Gastroesophageal sphincter (tissue), 4 donors: ENCODE results near the gene MORF4L2. TPM values are rescaled to one million over a fixed set of nuclear protein-coding genes. Genes with fewer than 3 reads are reported as not detected.

Source experiments
- ATAC-seq: fragments of 150-250 bp; one replicate; pipeline ENCODE4 v1.9.1; 2016; ENCODE audit warnings: mild to moderate bottlenecking, moderate library complexity
- H3K27ac ChIP-seq, 4 donors: fragments of 200-600 bp; sonication (generic) in 3 of 4; 1 replicate in 3 of 4; 2 replicates in 1 of 4; pipeline ENCODE4 v1.5.1; 2016 to 2019
- H3K27me3 ChIP-seq: fragments of 200-600 bp; sonication (generic); one replicate; pipeline ENCODE4 v1.5.1; 2019
- H3K36me3 ChIP-seq, 2 donors: fragments of 200-600 bp; sonication (generic); one replicate each; pipeline ENCODE4 v1.5.1; 2019; ENCODE audit warnings: control low read depth in 1 of 2
- H3K4me1 ChIP-seq, 3 donors: fragments of 200-600 bp; sonication (generic); 1 replicate in 2 of 3; 2 replicates in 1 of 3; pipeline ENCODE4 v1.5.1; 2016 to 2019; ENCODE audit warnings: control low read depth in 2 of 3
- H3K4me3 ChIP-seq, 2 donors: fragments of 200-600 bp; sonication (generic); one replicate each; pipeline ENCODE4 v1.5.1; 2019; ENCODE audit warnings: mild to moderate bottlenecking in 1 of 2, moderate library complexity in 1 of 2
- H3K9me3 ChIP-seq, 3 donors: fragments of 200-600 bp; sonication (generic); one replicate each; pipeline ENCODE4 v1.5.1; 2017 to 2019; ENCODE audit warnings: control low read depth in 2 of 3
- CTCF ChIP-seq, 4 experiments: fragments of 200-600 bp in 2 of 4; fragments of 450-650 bp in 2 of 4; sonication (generic) in 1 of 4; IDR thresholded peaks; one replicate each; pipeline ENCODE4 v1.5.1; 2017 to 2019; ENCODE audit warnings: antibody characterized with exemption in 4 of 4, mild to moderate bottlenecking in 2 of 4, moderate library complexity in 2 of 4
- EP300 ChIP-seq: sonication (generic); formaldehyde crosslinking; IDR thresholded peaks from one replicate; pipeline ENCODE4 v1.6.1; 2017; ENCODE audit warnings: antibody characterized with exemption, mild to moderate bottlenecking
- POLR2A ChIP-seq, 2 donors: fragments of 450-650 bp; IDR thresholded peaks; one replicate each; pipeline ENCODE4 v1.6.1; 2017; ENCODE audit warnings: antibody characterized with exemption in 2 of 2, mild to moderate bottlenecking in 2 of 2, moderate library complexity in 1 of 2
- POLR2AphosphoS5 ChIP-seq: sonication (generic); formaldehyde crosslinking; IDR thresholded peaks from one replicate; pipeline ENCODE4 v1.6.1; 2017; ENCODE audit warnings: antibody characterized with exemption
- whole genome bisulfite sequencing, 2 donors: methylation state at CpG; one replicate each; pipeline ENCODE4 v1.1.5; 2018; ENCODE audit warnings: low coverage in 1 of 2; 5-methylcytosine and 5-hydroxymethylcytosine counted together
- total RNA-seq, 4 donors: library from RNA; depleted of rRNA; stranded (reverse); fragments of >200 nt; gene quantifications; one replicate each; pipeline ENCODE4 v1.1.0, GENCODE V29; 2016

The MORF4L2 gene
- 100 to 1,000 TPM; 338 to 631 (median 467) TPM for total RNA-seq

GRCh38 chrX:103686199-103687072 lies at the start of gene MORF4L2:
MORF4L2 (minus strand) TSS chrX:103686699; CDS start chrX:103677027, 9,672 bp downstream.
- 3 to 22% methylated on average over 5 to 30 of the region's 37 CpGs for WGBS, 2 donors
- Histone ChIP-seq H3K36me3 (peaks cover 0 to 27% of the 10 kb centered on the region in 2 donors), H3K27me3 (no peaks in the 10 kb centered on the region), H3K4me1 (peaks cover 0 to 48% (median 0%) of the 10 kb centered on the region in 3 donors), H3K27ac (peak within 1 kb of the TSS; percentile 92 to 100 (median 96)), H3K9me3 (no peaks in the 10 kb centered on the region), H3K4me3 (peak within 1 kb of the TSS; percentile 63 to 98)
- ATAC-seq = peak; percentile 92
- peak; percentile 82 to 84 for TF ChIP-seq POLR2A (IDR thresholded peaks at IDR 0.05)
- TF ChIP-seq POLR2AphosphoS5 = peak; percentile 99
- no peak for TF ChIP-seq EP300
- TF ChIP-seq CTCF (IDR thresholded peaks at IDR 0.05) = no peak

GRCh38 chrX:103734125-103734760 lies 47.7 kb upstream of the MORF4L2 start:
- no peaks in the 10 kb centered on the region for H3K27me3 ChIP-seq
- ATAC-seq = no peak

GRCh38 chrX:103733017-103733416 lies 46.5 kb upstream of the MORF4L2 start:
- H3K27me3 ChIP-seq = no peaks in the 10 kb centered on the region
- no peak overlapping the region for H3K27ac ChIP-seq
- H3K36me3 ChIP-seq = no peaks in the 10 kb centered on the region
- no peaks in the 10 kb centered on the region for H3K4me1 ChIP-seq
- no peak overlapping the region for H3K4me3 ChIP-seq
- TF ChIP-seq CTCF (IDR thresholded peaks at IDR 0.05) (no peak), EP300 (no peak), POLR2A (IDR thresholded peaks at IDR 0.05) (no peak), POLR2AphosphoS5 (no peak)
- no peak for ATAC-seq
- H3K9me3 ChIP-seq = no peaks in the 10 kb centered on the region
- WGBS, 2 donors = 88 to 89% methylated on average over 1 of the region's 1 CpG

More at GRCh38 chrX:103734125-103734760, 47.7 kb upstream of the MORF4L2 start:
- Histone ChIP-seq H3K9me3 (no peaks in the 10 kb centered on the region), H3K36me3 (no peaks in the 10 kb centered on the region), H3K4me3 (no peak overlapping the region), H3K27ac (no peak overlapping the region), H3K4me1 (no peaks in the 10 kb centered on the region)
- TF ChIP-seq POLR2AphosphoS5 (no peak), EP300 (no peak), CTCF (IDR thresholded peaks at IDR 0.05) (no peak), POLR2A (IDR thresholded peaks at IDR 0.05) (no peak)
- WGBS, 2 donors = 43 to 57% methylated on average over 1 to 2 of the region's 4 CpGs

GRCh38 chrX:103730796-103731493 lies 44.4 kb upstream of the MORF4L2 start:
- Histone ChIP-seq H3K27ac (peak overlapping the region in 1 of 4 donors; percentile 23), H3K36me3 (no peaks in the 10 kb centered on the region), H3K4me1 (no peaks in the 10 kb centered on the region), H3K4me3 (no peak overlapping the region), H3K9me3 (no peaks in the 10 kb centered on the region), H3K27me3 (no peaks in the 10 kb centered on the region)
- WGBS, 2 donors = 27 to 34% methylated on average over 4 to 5 of the region's 8 CpGs
- TF ChIP-seq POLR2AphosphoS5 (no peak), CTCF (IDR thresholded peaks at IDR 0.05) (no peak), EP300 (no peak), POLR2A (IDR thresholded peaks at IDR 0.05) (no peak)
- peak; percentile 62 for ATAC-seq
